GM19351 (cell line): Measurements from ENCODE around the gene NLRC3.
"Not testable (repeated sequence)": the region's sequence is repeated elsewhere in the genome, so short reads cannot be mapped to it uniquely, and the experiment has no call there.

ENCODE experiments used
- ATAC-seq: cut with Tn5 transposase; IDR thresholded peaks from one replicate; pipeline ENCODE4 v1.9.1; 2021; ENCODE audit warnings: mild to moderate bottlenecking, moderate library complexity; ENCODE audit not compliant: unreplicated experiment

Gene NLRC3

GRCh38 chr16:3550851-3551847 lies 26.1 kb downstream of the NLRC3 start:
- ATAC-seq: no peak

- no peak for ATAC-seq
Measured at GRCh38 chr16:3549906-3550305, 27.3 kb downstream of the NLRC3 start.

GRCh38 chr16:3548859-3549258 lies 28.3 kb downstream of the NLRC3 start:
- no peak for ATAC-seq

GRCh38 chr16:3548445-3548844 lies 28.8 kb downstream of the NLRC3 start:
- no peak for ATAC-seq

- ATAC-seq: no peak
Measured at GRCh38 chr16:3546986-3547682, 30.1 kb downstream of the NLRC3 start.

- ATAC-seq: no peak
Measured at GRCh38 chr16:3542601-3543373, 34.4 kb downstream of the NLRC3 start.

GRCh38 chr16:3541527-3542155 lies 35.6 kb downstream of the NLRC3 start:
- ATAC-seq: no peak

GRCh38 chr16:3538222-3538621 lies 39.0 kb downstream of the NLRC3 start:
- no peak for ATAC-seq

- ATAC-seq: no peak
Measured at GRCh38 chr16:3536851-3537250, 40.4 kb downstream of the NLRC3 start.

GRCh38 chr16:3536271-3536731 lies 40.9 kb downstream of the NLRC3 start:
- no peak for ATAC-seq

- no peak for ATAC-seq
Measured at GRCh38 chr16:3534126-3534525, 43.1 kb downstream of the NLRC3 start.

GRCh38 chr16:3532741-3533140 lies 44.5 kb downstream of the NLRC3 start:
- no peak for ATAC-seq

- ATAC-seq: no peak
Measured at GRCh38 chr16:3530371-3530914, 46.8 kb downstream of the NLRC3 start.

GRCh38 chr16:3529175-3529574 lies 48.0 kb downstream of the NLRC3 start:
- ATAC-seq: no peak

GRCh38 chr16:3528406-3528805 lies 48.8 kb downstream of the NLRC3 start:
- no peak for ATAC-seq

GRCh38 chr16:3527216-3527829 lies 49.9 kb downstream of the NLRC3 start:
- ATAC-seq: not testable (repeated sequence)

- no peak for ATAC-seq
Measured at GRCh38 chr16:3525951-3526350, 51.3 kb downstream of the NLRC3 start.

GRCh38 chr16:3523281-3523680 lies 53.9 kb downstream of the NLRC3 start:
- ATAC-seq: no peak

GRCh38 chr16:3520841-3521240 lies 56.4 kb downstream of the NLRC3 start:
- no peak for ATAC-seq

- no peak for ATAC-seq
Measured at GRCh38 chr16:3520413-3520812, 56.8 kb downstream of the NLRC3 start.
